H1 (cell line): ENCODE data around the gene EGF. TPM values are rescaled to one million over a fixed set of nuclear protein-coding genes. Genes with fewer than 3 reads are reported as not detected.

Source experiments
- YY1 ChIP-seq: IDR thresholded peaks from 2 replicates; pipeline ENCODE4 v1.6.1; 2011; ENCODE audit warnings: low read depth, mild to moderate bottlenecking, low read length
- polyA plus RNA-seq, 7 experiments: library from polyadenylated mRNA; depleted of rRNA in 3 of 7; stranded (reverse) in 5 of 7; unstranded in 2 of 7; fragments of >200 nt in 5 of 7; fragments of 200-250 nt in 2 of 7; gene quantifications; 1 replicate in 5 of 7; 2 replicates in 1 of 7; 4 replicates in 1 of 7; pipeline versions ENCODE4 v1.2.1 to v1.2.3, GENCODE V29; 2011 to 2013; ENCODE audit warnings: missing spikeins in 2 of 7, mixed read lengths in 2 of 7
- total RNA-seq: library from RNA; stranded (reverse); fragmentation: NEBNext Ultra II Directional; extraction: Animal tissue kit (Norgen Biotek cat#: 25700); gene quantifications from 2 replicates; pipeline ENCODE4 v1.2.1, GENCODE V29; 2021

Gene EGF
- total and polyA plus RNA-seq, 2 of the 8 experiments (the other 6 are each of a cell fraction or from before 2014, with no cell fraction given) = 1.5 to 2.6 TPM

- no peak for TF ChIP-seq YY1
Observed at GRCh38 chr4:109902559-109903251, 10.0 kb upstream of the EGF start (continued).
